Measurements from ENCODE around the gene PPP1R12B.
"Not testable (repeated sequence)": the region's sequence is repeated elsewhere in the genome, so short reads cannot be mapped to it uniquely, and the experiment has no call there.

PPP1R12B gene

DNA sequence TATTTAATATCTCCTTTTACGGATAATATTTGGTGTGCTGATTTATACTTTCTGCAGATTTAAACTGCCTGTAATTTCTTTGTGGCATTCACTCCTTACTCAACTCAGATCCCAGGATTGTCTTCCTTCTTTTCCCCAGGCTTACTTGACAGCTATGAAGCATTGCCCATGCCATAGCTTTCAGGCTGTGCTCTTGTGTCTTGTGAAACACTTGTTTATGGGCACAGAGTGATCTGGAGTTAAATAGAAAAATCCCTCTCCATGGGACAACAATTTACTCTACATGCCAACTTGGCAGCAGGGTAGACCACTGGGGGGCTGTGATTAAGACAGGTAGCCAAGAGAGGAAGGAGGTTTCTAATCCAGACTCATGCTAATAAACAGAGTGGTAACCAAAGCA, 57.4 kb downstream of the PPP1R12B start:
- DNase-seq (ENCODE audit: low spot score): no peak

DNA sequence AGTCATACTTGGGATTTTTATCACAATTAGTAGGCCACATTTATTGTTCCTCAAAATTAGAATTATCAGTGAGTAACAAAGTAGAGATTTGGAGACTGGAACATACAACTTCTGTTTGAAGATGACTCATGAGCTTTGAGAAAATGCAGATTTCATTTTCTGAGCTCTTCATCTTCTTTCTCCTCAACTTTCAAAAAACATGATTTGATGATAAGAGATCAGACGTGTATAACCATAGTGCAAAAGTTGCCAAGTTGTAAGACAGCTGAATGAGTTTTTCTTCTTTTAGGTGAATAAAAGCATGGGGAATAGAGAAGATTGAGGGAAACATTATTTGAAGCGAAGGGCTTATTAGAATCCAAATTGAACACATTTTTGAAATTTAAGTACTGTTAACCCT, 58.4 kb downstream of the PPP1R12B start:
- not testable (repeated sequence) for DNase-seq (ENCODE audit: low spot score)

DNA sequence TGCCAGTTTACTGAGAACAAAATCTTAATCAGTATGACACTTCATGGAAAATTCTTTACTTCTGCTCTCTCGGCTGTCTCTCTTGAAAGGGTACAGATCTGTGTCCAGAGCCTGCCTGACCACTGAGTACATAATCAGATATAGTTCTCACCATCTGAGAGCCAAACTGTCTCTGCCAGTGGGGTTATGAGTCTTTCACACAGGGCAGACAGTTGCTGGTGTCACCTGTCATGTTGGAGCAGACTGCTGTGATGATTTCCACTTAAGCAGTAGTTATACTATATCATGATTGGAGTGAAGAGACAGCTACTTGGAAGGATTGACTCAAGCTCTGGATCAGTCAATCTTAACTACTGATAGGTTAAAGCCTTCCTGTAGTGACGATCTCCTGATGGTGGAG, 58.9 kb downstream of the PPP1R12B start:
- DNase-seq (ENCODE audit: low spot score): not testable (repeated sequence)

DNA sequence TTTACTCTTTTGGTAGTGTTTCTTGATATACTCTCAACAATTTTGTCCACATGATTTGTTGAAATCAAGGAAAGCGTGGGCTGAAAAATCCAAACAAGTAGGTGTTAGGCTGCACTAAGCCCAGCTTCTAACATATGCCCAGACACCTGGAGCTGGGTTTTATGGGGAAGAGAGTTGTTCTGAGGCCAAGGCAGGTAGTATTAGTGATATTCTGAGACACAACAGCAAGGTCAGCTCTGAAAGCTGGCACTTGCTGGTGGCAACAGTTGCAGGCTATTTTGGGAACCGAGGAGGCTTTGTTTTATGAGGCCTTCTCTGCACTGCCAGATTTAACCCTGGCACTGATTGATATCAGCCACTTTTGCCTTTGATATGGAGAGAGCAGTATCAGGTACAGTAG, 61.8 kb downstream of the PPP1R12B start:
- not testable (repeated sequence) for DNase-seq (ENCODE audit: low spot score)

DNA sequence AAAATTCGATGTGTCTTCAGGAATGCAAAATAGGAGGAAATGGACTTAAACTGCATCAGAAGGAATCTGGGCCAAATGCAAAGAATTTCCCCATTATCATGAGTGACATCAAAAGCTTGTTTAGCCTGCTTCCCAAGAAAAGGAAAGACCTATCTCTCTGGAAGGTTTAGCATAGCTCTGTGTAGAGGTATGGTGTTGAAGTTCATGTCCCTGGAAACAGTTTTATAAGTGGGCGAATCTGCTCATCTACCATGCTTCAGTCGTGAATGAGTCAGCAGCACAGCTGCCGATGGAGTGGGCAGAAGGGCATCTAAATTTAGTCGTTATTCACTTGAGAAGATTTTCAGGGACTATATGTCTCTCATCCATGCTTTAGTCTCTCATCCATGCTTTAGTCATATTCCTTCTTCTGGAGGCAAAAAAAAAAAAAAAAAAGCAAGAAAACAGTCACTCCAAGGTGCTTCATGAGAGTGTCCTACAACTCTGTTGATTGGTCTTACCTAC, 62.4 kb downstream of the PPP1R12B start:
- not testable (repeated sequence) for DNase-seq (ENCODE audit: low spot score)

DNA sequence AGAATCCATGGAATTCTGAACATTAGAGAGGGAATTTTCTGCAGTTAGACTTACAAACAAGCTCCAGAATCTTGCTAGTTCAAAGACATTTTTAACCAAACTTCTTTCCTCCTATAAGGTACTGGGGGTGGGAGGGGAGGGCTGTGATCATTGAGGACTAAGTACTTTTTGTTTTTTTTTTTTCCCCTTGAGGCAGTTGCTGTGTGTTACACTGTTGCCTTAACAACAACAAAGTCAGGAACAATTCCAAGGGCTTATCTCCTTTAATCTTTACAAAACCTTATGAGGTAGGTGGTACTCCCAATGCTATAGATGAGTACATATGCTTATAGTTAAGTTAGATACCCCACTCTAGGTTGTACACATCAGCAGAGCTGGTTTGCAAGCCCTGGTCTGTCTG, 62.9 kb downstream of the PPP1R12B start:
- no peak for DNase-seq (ENCODE audit: low spot score)

DNA sequence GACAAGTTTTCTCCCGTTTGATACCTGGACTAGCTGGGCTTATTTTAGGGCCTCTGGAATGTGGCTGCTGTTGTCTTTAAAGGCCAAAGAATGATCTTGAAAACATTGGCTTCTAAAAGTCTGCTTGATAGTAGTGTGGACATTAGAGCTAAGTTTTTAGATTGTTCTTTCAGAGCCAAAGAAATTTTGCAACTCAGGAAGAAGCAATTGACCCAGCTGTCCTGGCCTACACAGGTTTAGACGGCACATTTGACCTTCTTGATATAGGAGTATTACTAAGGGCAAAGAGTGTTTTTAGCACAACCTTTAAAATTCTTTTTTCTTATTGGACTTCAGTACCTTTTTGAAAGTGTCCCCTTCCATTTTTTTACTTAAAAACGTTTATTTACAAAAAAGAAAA, 63.9 kb downstream of the PPP1R12B start:
- DNase-seq (ENCODE audit: low spot score): not testable (repeated sequence)

DNA sequence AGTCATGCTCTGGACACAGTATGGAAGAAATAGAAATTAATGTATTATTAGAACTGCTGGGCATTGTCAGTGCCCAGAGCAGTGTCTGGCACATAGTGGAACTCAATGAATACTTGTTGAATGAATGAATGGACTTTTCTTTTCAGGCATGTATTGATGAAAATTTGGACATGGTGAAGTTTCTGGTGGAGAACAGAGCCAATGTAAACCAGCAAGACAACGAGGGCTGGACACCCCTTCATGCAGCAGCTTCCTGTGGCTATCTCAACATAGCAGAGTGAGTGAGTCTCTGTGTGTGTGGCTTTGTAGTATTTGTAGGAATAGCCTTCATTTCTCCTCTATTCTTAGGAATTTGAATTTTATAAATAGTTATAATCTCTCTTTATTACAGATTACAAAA, 68.1 kb downstream of the PPP1R12B start:
- DNase-seq (ENCODE audit: low spot score): no peak

DNA sequence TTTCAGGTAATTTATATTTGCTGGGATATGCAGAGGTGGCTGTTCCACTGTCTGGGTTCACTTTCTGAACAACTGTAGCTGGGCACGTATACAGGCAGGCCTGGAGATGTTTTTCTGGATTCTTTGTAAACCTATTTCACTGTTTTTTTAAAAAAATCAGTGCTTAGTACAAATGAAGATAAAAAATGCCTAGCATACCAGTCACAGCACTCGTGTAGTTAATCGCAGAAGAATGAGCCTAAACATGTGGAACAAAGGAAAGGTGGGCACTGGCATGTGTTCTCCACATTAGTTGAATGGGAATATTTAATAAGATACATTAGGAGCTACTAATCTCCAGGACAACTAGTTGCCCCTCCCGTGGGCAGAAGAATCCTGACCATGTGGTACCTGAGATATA, 68.6 kb downstream of the PPP1R12B start:
- not testable (repeated sequence) for DNase-seq (ENCODE audit: low spot score)

DNA sequence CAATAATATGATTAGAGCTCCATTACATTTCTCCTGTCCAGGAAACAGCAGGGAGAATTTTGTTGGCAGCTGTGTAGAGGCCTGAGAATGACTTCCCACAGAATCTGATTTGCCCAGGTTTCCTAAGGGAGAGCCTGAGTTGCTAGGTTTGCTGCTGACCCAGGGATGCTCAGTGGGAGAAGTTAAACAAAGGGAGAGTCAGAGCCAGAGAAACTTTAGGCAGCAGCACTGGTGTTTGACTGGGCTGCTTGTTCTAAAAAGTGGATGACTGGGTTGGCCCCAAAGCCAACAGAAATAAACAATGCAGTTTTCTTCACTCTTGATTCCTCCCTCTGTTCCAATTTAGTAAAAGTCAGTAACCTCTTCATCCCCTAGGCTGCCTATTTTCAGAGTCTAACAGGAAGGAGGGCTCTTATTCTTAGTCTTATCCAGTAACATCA, 69.3 kb downstream of the PPP1R12B start:
- not testable (repeated sequence) for DNase-seq (ENCODE audit: low spot score)

DNA sequence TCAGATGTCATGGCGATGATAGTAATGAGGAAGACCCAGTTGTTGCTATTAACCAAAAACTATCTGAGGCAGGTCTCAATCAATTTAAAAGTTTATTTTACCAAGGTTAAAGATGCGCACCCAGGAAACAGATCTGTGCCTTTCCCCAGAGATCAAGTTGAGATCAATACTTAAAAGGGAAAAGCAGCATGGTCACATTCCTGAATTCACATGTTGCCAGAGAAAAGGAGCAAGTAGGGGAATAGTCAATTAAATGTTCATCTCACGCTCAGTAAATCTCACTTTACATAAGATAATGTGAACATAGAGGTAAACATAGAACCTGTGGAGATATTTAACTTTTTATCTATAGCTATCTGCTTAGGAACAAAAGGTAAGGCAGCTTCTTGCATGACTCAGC, 71.2 kb downstream of the PPP1R12B start:
- not testable (repeated sequence) for DNase-seq (ENCODE audit: low spot score)

DNA sequence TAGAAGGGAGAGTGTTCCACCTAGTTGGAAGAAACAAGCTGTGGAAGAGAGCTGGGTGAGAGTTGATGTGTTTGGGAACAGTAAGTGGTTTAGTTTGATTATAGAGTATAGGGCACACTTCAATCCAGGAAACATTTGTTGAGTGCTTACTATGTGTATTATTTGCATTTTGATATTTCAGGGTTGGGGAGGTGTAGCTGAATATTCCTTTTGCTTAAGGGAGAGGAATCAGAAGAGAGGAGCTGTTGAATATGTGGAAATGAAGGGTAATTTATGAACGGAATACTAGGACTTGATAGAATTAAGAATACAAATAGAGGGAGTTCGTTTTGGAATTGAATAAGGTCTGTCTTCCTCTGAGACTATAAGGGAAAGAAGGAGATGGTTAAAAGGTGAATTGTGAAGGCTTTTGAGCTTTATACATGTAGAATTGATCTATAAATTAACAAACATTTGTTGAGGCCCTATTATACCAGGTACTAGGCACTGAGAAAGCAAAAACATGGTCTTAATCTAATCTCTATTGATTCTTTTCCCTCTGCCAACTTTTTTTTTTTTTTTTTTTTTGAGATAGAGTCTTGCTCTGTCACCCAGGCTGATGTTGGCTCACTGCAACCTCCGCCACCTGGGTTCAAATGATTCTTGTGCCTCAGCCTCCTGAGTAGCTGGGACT, 72.1 kb downstream of the PPP1R12B start:
- not testable (repeated sequence) for DNase-seq (ENCODE audit: low spot score)

DNA sequence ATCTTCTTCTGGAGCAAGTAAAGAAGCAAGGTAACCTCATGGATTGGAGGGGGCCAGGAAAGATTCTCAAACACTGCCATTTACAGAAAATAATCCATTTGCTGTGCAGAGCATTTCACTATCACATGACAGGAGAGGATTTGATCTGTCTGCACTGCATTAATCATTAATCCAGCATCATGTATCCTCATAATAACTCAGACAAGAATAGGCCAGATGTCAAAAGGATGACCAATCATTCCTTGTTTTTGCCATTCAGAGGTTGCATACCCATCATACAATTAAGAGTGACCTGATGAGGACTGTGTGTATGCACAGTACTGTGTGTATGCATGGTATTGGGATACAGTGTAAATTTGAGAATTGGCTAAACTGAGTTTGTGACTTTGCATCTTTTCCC, 74.2 kb downstream of the PPP1R12B start:
- not testable (repeated sequence) for DNase-seq (ENCODE audit: low spot score)

DNA sequence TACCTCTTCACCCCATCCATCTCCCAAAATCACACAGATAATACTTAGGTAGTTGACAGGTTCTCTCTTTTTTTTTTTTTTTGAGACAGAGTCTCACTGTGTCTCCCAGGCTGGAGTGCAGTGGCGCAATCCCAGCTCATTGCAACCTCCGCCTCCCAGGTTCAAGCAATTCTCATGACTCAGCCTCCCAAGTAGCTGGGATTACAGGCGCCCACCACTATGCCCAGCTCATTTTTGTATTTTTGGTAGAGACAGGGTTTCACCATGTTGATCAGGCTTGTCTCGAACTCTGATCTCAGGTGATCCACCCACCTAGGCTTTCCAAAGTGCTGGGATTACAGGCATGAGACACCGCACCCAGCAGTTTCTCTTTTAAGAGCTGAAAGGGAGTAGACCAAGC, 75.8 kb downstream of the PPP1R12B start:
- not testable (repeated sequence) for DNase-seq (ENCODE audit: low spot score)

DNA sequence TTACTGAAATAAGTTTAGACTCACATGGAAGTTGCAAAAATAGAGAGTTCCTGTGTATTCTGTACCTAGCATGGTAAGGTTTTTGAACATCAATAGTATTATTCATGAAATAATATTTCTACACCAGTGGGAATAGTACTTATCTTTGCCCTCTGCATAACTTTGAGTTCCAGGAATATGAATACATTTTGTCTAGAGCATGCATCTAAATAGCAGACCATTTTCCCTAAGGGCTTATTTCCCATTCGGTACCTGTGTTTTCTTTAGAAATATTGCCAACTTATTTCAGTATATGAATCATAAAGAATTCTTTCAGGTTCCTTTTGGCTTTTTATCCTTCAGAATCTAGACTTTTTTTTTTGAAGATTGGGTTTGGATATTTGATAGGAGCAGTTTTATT, 81.6 kb downstream of the PPP1R12B start:
- not testable (repeated sequence) for DNase-seq (ENCODE audit: low spot score)

DNA sequence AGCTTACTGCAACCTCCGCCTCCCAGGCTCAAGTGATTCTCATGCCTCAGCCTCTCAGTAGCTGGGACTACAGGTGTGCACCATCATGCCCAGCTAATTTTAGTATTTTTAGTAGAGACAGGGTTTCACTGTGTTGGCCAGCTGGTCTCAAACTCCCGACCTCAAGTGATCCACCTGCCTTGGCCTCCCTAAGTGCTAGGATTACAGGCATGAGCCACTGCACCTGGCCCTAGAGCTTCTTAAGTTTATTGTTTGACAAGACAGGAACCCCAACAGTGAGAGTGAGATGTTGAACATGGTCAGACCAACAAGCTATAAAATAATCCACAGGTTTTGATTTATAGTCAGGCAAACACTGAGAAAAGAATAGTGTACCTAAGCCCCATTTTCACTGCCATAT, 83.8 kb downstream of the PPP1R12B start:
- DNase-seq (ENCODE audit: low spot score): not testable (repeated sequence)

DNA sequence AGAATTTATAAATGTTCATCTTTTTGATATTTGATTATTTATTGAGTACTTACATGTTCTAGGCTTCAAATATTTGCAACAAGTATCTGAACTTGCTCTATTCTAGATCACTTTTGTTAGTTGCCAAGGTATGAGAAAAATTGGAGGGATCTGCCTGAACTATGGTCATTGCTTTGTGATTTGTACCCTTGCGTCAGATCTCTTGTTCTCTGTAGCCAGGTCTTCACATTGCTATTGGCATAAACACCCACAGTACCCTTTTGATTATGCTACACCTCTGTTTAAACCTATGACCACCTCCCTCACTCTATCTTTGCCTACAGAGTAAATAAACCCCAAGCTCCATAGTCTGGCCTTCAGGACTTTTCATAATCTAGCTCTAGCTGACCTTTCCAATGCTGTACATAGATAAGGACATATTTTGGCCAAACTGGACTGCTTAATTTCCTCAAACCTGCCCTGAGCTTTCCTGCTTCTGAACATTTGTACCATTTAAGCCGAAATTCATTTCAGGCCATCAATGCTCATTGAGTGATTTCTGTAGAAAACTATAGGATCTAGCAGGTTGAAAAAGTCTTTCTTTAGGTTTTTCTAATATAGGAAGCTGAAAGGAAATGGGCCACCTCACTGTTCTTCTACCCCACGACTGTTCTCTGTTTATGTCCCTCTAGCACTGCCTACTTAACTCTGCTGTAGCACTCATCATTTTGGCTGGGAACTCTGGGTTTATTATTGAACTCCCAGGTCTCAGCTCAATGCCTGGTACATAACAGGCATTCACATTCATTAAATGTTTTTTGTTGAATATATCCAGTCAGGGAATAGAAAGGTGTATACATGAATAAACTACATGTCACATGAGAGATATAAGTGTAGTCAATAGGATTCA, 84.9 kb downstream of the PPP1R12B start:
- no peak for DNase-seq (ENCODE audit: low spot score)

DNA sequence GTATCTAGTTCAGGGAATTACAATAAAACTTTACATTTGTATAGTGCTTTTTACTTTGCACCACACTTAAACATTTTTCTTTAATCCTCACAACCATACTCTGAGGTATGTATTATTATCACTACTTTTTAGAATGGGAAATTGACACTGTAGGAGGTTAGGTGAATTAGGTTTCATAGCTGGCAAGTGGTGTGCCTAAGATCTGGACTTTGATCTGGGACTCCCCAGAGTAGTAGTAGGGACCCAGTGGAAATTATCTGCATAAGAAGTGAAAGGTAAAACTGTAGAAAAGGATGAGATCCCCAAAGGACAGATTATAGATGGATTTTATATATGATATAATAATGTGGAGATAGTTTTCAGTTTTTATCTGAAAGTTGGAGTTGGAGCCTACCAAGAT, 85.6 kb downstream of the PPP1R12B start:
- DNase-seq (ENCODE audit: low spot score): no peak

DNA sequence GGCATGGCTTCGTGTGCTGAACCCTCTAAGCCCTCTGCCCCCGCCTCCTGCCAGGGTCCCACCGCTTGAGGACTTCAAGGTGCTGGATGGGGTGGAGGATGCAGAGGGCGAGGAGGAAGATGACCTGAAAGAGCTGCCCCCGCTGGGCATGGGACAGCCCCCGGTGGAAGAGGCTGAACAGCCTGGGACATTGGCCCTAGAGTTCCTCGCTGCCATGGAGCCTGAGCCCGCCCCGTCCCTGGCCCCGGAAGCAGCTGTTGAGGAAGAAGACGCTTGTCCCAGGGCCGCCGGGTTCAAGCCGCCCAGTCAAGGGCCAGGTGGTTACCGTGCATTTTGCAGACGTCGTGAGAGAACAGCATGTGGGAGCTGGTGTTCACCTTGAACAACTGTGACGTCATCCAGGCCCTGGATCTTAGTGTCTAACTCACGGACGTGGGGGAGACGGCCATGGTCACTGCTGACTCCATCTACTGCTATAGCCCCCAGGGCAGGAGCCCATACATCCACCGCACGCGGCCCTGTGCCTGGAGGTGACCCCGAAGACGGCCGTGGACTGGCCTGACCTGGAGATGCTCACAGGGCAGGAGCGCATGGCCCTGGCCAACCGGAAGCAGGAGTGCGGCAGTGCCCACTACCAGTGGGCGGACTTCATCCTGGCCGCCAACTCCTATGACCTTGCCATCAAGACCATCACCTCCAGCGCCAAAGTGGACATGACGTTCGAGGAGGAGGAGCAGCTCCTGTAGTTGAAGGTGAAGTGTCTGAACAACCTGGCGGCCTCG, 90.1 kb downstream of the PPP1R12B start:
- DNase-seq (ENCODE audit: low spot score): no peak

DNA sequence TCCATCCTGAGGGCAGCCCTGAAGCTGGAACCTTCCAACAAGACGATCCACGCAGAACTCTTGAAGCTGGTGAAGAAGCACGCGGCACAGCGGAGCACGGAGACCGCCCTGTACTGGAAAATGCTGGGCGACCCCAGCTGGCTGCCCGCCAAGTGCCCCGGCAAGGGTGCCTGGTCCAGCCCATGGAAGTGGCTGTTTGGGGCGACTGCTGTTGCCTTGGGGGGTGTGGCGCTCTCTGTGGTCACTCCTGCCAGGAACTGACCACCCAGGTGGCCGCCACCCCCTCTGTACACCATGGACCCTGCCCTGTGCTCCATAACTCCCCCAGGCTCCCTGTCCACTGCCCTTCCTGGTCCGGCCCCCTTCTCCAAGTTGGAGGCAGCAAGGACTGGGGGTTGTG, 90.8 kb downstream of the PPP1R12B start:
- DNase-seq (ENCODE audit: low spot score): no peak

DNA sequence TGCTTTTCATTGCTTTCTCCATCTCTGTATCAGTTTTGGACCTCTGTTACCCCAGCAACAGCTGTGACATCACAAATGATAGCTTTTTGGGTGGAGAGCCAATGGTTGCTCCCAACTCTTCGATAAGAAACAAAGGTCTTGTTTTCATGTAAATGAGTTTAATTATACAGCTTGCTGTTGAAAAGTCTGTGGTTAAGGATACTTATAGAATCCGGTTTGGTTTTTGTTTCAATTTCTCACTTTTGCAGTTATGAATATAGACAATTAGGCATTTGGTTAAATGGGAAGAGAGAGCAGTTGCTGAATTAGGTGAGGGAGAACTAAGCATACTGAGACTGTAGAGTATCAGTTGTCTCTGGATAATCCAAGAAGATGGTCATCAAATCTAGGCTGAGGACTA, 99.6 kb downstream of the PPP1R12B start:
- DNase-seq (ENCODE audit: low spot score): not testable (repeated sequence)

DNA sequence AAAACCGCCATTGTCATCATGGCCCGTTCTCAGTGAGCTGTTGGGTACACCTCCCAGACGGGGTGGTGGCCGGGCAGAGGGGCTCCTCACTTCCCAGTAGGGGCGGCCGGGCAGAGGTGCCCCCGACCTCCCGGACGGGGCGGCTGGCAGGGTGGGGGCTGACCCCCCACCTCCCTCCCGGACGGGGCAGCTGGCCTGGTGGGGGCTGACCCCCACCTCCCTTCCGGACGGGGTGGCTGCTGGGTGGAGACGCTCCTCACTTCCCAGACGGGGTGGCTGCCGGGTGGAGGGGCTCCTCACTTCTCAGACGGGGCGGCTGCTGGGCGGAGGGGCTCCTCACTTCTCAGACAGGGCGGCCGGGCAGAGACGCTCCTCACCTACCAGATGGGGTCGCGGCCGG, 103.1 kb downstream of the PPP1R12B start:
- DNase-seq (ENCODE audit: low spot score): not testable (repeated sequence)
